Thymus (tissue), 11 donors: ENCODE data around the gene CCDC30. TPM values are rescaled to one million over a fixed set of nuclear protein-coding genes. Genes with fewer than 3 reads are reported as not detected.
A peak's percentile ranks its signal among the peaks of the same experiment; 100 is the strongest.
"Not testable (repeated sequence)": the region's sequence is repeated elsewhere in the genome, so short reads cannot be mapped to it uniquely, and the experiment has no call there.

Experiments used
- DNase-seq, 9 donors: peaks; one replicate each; pipeline ENCODE4 v3.0.0-alpha.2; 2013; ENCODE audit warnings: low spot score in 9 of 9, low read depth in 6 of 9, missing footprints in 1 of 9
- H3K27ac ChIP-seq, 2 donors: one replicate each; pipeline ENCODE4 v1.5.1; 2013; ENCODE audit warnings: control low read depth in 1 of 2, low read depth in 1 of 2, low read length in 1 of 2, mild to moderate bottlenecking in 1 of 2, moderate library complexity in 1 of 2
- H3K27me3 ChIP-seq, 2 donors: one replicate each; pipeline ENCODE4 v1.5.1; 2013; ENCODE audit warnings: low read length in 1 of 2; ENCODE audit not compliant: control insufficient read depth in 2 of 2, insufficient read depth in 1 of 2
- H3K36me3 ChIP-seq, 2 donors: one replicate each; pipeline ENCODE4 v1.5.1; 2013; ENCODE audit warnings: low read length in 1 of 2, mild to moderate bottlenecking in 1 of 2, moderate library complexity in 1 of 2; ENCODE audit not compliant: control insufficient read depth in 2 of 2, insufficient read depth in 2 of 2
- H3K4me1 ChIP-seq, 2 donors: one replicate each; pipeline ENCODE4 v1.5.1; 2013; ENCODE audit warnings: low read length in 2 of 2; ENCODE audit not compliant: control insufficient read depth in 2 of 2, insufficient read depth in 2 of 2
- H3K4me3 ChIP-seq, 2 donors: one replicate each; pipeline ENCODE4 v1.5.1; 2013; ENCODE audit warnings: low read length in 2 of 2, control low read depth in 1 of 2, mild to moderate bottlenecking in 1 of 2
- H3K9me3 ChIP-seq, 2 donors: one replicate each; pipeline ENCODE4 v1.5.1; 2013; ENCODE audit warnings: low read length in 1 of 2, mild to moderate bottlenecking in 1 of 2; ENCODE audit not compliant: control insufficient read depth in 2 of 2, insufficient read depth in 1 of 2
- WGBS: extraction: QIAGEN DNeasy Blood & Tissue Kit; methylation state at CpG from one replicate; pipeline ENCODE4 v1.1.7; 2013; 5-methylcytosine and 5-hydroxymethylcytosine counted together
- polyA plus RNA-seq: library from polyadenylated mRNA; stranded (reverse); fragments of 200-250 nt; gene quantifications from one replicate; pipeline ENCODE4 v1.2.3, GENCODE V29; 2013
- total RNA-seq: library from RNA; stranded (reverse); fragments of 120-200 nt; gene quantifications from one replicate; pipeline ENCODE4 v1.2.4, GENCODE V29; 2013
- donor health status: healthy.

Gene CCDC30
- total and polyA plus RNA-seq, 2 donors: 1.6 to 1.9 TPM

- DNase-seq: no peak
- Histone ChIP-seq H3K27me3 (peaks cover 0 to 8% of the 10 kb centered on the region in 2 donors), H3K4me3 (peak overlapping the region in 1 of 2 donors; percentile 53), H3K9me3 (no peaks in the 10 kb centered on the region), H3K36me3 (peaks cover 4 to 21% of the 10 kb centered on the region in 2 donors), H3K4me1 (peaks cover 9 to 10% of the 10 kb centered on the region in 2 donors), H3K27ac (no peak overlapping the region)
- WGBS: 97% methylated on average over 3 of the region's 3 CpGs
Observed at GRCh38 chr1:42463921-42464320, 835 bp downstream of the CCDC30 start.

- no peak for DNase-seq
- Histone ChIP-seq H3K9me3 (no peaks in the 10 kb centered on the region), H3K27ac (no peak overlapping the region), H3K4me1 (peaks cover 9 to 10% of the 10 kb centered on the region in 2 donors), H3K36me3 (no peaks in the 10 kb centered on the region), H3K27me3 (peaks cover 0 to 8% of the 10 kb centered on the region in 2 donors), H3K4me3 (no peak overlapping the region)
- WGBS: 95% methylated on average over 2 of the region's 2 CpGs
Observed at GRCh38 chr1:42466030-42466429, 2.9 kb downstream of the CCDC30 start.

- no peak for DNase-seq
- no peaks in the 10 kb centered on the region for H3K4me1 ChIP-seq
- WGBS: 98% methylated on average over 2 of the region's 2 CpGs
Observed at GRCh38 chr1:42469727-42470126, 6.6 kb downstream of the CCDC30 start.

GRCh38 chr1:42476605-42477004 is 13.5 kb downstream of the CCDC30 start:
- no peaks in the 10 kb centered on the region for H3K36me3 ChIP-seq
- no peak overlapping the region for H3K4me3 ChIP-seq
- H3K27ac ChIP-seq: no peak overlapping the region
- no peaks in the 10 kb centered on the region for H3K27me3 ChIP-seq
- H3K9me3 ChIP-seq: no peaks in the 10 kb centered on the region
- 97% methylated on average over 4 of the region's 4 CpGs for WGBS
- no peak for DNase-seq
- no peaks in the 10 kb centered on the region for H3K4me1 ChIP-seq

More at GRCh38 chr1:42469727-42470126, 6.6 kb downstream of the CCDC30 start:
- Histone ChIP-seq H3K27ac (no peak overlapping the region), H3K9me3 (no peaks in the 10 kb centered on the region), H3K36me3 (no peaks in the 10 kb centered on the region), H3K4me3 (no peak overlapping the region), H3K27me3 (no peaks in the 10 kb centered on the region)

GRCh38 chr1:42477354-42477753 is 14.3 kb downstream of the CCDC30 start:
- DNase-seq, H3K27me3 ChIP-seq, H3K27ac ChIP-seq, H3K36me3 ChIP-seq, H3K4me1 ChIP-seq, H3K4me3 ChIP-seq, H3K9me3 ChIP-seq: not testable (repeated sequence)
- 96% methylated on average over 4 of the region's 4 CpGs for WGBS

GRCh38 chr1:42477775-42478174 is 14.7 kb downstream of the CCDC30 start:
- H3K4me3 ChIP-seq: no peak overlapping the region
- H3K9me3 ChIP-seq: no peaks in the 10 kb centered on the region
- H3K4me1 ChIP-seq: no peaks in the 10 kb centered on the region
- no peaks in the 10 kb centered on the region for H3K36me3 ChIP-seq
- WGBS: 98% methylated on average over 3 of the region's 3 CpGs
- DNase-seq: no peak
- H3K27me3 ChIP-seq: no peaks in the 10 kb centered on the region
- no peak overlapping the region for H3K27ac ChIP-seq

GRCh38 chr1:42479621-42480020 is 16.5 kb downstream of the CCDC30 start:
- H3K4me3 ChIP-seq: no peak overlapping the region
- DNase-seq: no peak
- H3K27ac ChIP-seq: no peak overlapping the region
- H3K36me3 ChIP-seq: no peaks in the 10 kb centered on the region
- H3K4me1 ChIP-seq: no peaks in the 10 kb centered on the region
- 94% methylated on average over 4 of the region's 4 CpGs for WGBS
- H3K9me3 ChIP-seq: no peaks in the 10 kb centered on the region
- no peaks in the 10 kb centered on the region for H3K27me3 ChIP-seq

GRCh38 chr1:42480921-42481320 is 17.8 kb downstream of the CCDC30 start:
- no peaks in the 10 kb centered on the region for H3K9me3 ChIP-seq
- no peak for DNase-seq
- H3K4me3 ChIP-seq: no peak overlapping the region
- no peaks in the 10 kb centered on the region for H3K27me3 ChIP-seq
- no peak overlapping the region for H3K27ac ChIP-seq
- no peaks in the 10 kb centered on the region for H3K36me3 ChIP-seq
- 100% methylated on average over 1 of the region's 1 CpG for WGBS
- H3K4me1 ChIP-seq: no peaks in the 10 kb centered on the region

- no peak for DNase-seq
- 98% methylated on average over 2 of the region's 2 CpGs for WGBS
- no peaks in the 10 kb centered on the region for H3K9me3 ChIP-seq
- no peak overlapping the region for H3K27ac ChIP-seq
- H3K27me3 ChIP-seq: no peaks in the 10 kb centered on the region
- no peak overlapping the region for H3K4me3 ChIP-seq
- no peaks in the 10 kb centered on the region for H3K36me3 ChIP-seq
- H3K4me1 ChIP-seq: no peaks in the 10 kb centered on the region
Observed at GRCh38 chr1:42482635-42483153, 19.6 kb downstream of the CCDC30 start.

GRCh38 chr1:42484382-42484781 is 21.3 kb downstream of the CCDC30 start:
- 98% methylated on average over 2 of the region's 2 CpGs for WGBS
- no peak for DNase-seq
- Histone ChIP-seq H3K36me3 (no peaks in the 10 kb centered on the region), H3K27me3 (no peaks in the 10 kb centered on the region), H3K27ac (no peak overlapping the region), H3K9me3 (no peaks in the 10 kb centered on the region), H3K4me1 (no peaks in the 10 kb centered on the region), H3K4me3 (no peak overlapping the region)
